WI38 (cell line): ENCODE data around the gene MTM1.

Experiments used
- H3K4me3 ChIP-seq: 2 replicates; pipeline ENCODE4 v1.5.1; 2011; ENCODE audit warnings: low read depth, mild to moderate bottlenecking, control low read depth, low read length
- CTCF ChIP-seq: IDR thresholded peaks from 2 replicates; pipeline ENCODE4 v1.5.1; 2012; ENCODE audit warnings: low read depth, mild to moderate bottlenecking, control low read depth, low read length

Gene MTM1

GRCh38 chrX:150551963-150552362 is 16.5 kb upstream of the MTM1 start:
- TF ChIP-seq CTCF, result no peak
- no peak overlapping the region for H3K4me3 ChIP-seq

- no peak overlapping the region for H3K4me3 ChIP-seq
- TF ChIP-seq CTCF, result no peak
These were observed 10.0 kb upstream of the MTM1 start for GRCh38 chrX:150558424-150558823.

- TF ChIP-seq CTCF, result no peak
- no peak overlapping the region for H3K4me3 ChIP-seq
These were observed 3.6 kb upstream of the MTM1 start for GRCh38 chrX:150564838-150565237.

- no peak for TF ChIP-seq CTCF
- no peak overlapping the region for H3K4me3 ChIP-seq
These were observed 2.9 kb upstream of the MTM1 start for GRCh38 chrX:150565551-150565950.

- TF ChIP-seq CTCF, result no peak
- H3K4me3 ChIP-seq, result no peak overlapping the region
These were observed 1.7 kb upstream of the MTM1 start for GRCh38 chrX:150566734-150567182.

GRCh38 chrX:150567645-150568319 is 639 bp upstream of the MTM1 start:
- peak overlapping the region; percentile 43 for H3K4me3 ChIP-seq
- no peak for TF ChIP-seq CTCF

- H3K4me3 ChIP-seq, result peak overlapping the region; percentile 71
- no peak for TF ChIP-seq CTCF
These were observed 695 bp downstream of the MTM1 start for GRCh38 chrX:150569155-150569477.
